NCI-H2081 (cell line): ENCODE results near the gene PUDP.
"Not testable (repeated sequence)": the region's sequence is repeated elsewhere in the genome, so short reads cannot be mapped to it uniquely, and the experiment has no call there.

ENCODE experiments used
- DNase-seq, 2 experiments: peaks; one replicate each; lab custom pipeline; 2025; lab: John Stamatoyannopoulos, UW

PUDP gene

DNA sequence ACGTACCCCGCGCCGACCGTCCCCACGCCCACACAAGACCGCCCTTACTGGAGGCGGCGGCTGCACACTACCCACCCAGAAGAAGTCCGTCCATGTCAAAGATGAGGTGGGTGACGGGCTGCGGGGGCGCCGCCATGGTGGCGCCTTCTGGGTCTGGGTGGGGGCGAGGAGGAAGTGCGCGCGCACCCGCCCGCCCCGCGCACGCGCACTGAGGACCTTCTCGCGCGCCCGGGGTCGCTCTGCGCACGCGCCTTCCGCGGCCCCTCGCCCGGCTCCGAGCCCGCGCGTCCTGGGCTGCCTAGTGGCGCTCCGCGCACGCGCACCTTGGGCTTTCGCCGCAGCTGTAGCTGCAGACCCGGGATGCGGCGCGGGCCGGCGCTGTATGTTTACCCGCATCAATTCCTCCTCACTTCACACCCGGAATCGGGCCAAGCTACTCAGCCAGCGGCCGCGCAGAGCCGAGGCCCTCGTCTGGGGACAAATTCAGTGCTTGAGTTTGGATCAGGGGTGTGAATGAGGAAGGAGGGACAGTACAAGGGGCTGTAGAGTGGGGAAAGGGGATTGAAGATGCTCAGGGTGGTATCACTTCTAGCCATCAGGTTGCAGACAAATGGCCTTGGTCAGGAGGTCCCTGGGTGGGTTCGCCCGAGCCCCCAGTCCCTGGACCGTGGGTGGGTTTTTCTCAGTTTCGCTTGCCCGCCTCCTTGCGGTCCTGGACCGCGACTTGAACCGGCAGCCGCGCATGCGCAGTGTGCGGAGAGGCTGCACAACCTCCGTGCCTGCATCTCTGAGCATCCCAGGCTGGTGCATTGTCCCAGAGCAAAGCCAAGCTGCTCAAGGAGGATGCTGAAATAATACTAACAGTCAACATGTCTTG is at the start of gene PUDP:
Gene PUDP, minus strand, starts transcription at position 176 of the 877 bp plus-strand sequence. Its CDS starts 40 bp downstream, at position 136.
- peak; percentile 89 for DNase-seq

DNA sequence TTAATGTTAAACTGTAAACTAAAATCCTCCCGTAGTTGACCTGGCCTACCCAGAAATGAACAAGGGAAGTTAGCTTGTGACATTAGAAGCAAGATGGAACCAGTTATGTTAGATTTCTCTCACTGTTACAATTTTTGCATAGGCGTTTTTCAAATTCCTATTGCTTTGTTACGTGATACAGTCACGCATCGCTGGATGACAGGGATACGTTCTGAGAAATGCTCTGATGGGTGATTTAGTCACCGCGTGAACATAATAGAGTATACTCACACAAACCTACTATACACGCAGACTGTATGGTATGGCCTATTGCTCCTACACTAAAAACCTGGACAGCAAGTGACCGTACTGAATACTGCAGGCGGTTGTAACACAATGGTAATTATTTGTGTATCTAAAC is 46.7 kb upstream of the PUDP start:
- no peak for DNase-seq

DNA sequence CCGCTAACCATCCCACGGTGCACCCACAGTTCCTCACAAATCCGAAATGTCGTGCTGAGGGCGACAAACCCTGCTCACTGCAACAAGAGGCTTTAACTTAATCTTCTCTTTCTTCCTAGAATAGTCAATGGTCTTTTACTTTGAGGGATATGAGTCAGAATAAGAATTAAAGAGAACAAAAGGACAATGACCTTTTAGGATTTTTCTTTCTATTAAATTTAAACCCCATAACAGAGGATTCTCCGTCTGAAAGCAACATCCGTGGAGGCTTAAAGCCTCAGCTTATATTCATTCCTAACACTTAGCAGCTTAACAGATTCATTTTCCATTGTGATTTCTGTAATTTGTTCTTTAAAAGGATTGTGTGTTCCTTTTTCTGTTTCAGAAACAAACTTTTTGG is 44.9 kb upstream of the PUDP start:
- no peak for DNase-seq

DNA sequence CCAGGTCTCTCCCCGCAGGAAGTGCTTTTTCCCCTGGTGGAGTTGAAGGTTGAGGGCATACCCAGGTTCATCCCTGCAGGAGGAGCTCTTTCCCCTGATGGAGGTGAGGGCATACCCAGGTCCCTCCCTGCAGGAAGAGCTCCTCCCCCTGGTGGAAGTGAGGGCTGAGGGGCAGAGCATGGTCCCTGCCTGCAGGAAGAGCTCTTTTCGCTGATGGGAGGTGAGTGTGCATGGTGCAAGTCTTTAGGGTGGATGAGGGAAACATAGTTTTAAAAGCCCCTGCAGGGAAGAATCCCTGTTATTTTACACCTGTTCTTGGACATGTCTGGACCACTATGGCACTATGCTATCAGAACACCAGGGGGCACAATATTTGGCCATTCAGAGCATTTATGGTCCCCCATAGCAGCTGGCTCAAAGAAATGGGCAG is 43.7 kb upstream of the PUDP start:
- no peak for DNase-seq

DNA sequence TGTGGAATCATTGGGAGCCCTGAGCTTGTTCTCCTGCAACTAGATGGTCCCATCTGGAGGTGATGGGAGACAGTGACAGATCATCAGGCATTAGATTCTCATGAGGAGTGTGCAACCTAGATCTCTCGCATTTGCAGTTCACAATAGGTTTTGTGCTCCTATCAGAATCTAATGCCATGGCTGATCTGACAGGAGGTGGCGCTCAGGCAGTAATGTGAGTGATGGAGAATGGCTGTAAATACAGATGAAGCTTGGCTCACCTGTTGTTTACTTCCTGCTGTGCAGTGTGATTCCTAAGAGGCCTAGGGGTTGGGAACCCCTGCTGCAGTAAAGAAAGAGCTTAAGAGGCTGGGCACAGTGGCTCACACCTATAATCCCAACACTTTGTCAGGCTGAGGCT is 42.2 kb upstream of the PUDP start:
- DNase-seq = peak in 1 of 2 experiments; percentile 45

DNA sequence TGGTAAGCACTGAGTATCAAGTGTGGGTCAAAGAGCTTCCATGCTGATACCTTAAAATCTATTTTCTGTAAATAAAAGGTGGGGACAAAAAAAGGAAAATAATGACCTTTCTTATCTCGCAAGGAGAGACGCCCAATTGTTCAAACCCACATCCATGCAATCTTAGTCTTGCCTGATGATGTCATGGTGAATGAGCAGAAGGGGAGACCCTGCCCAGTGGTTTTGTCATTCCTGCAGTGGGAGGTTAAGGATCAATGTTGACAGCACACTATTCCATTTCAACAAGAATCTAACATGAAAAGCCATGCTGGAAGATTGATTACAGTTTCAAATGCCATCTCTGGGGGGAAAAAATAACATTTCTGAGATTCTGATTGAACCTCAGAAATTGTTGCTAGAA is 40.7 kb upstream of the PUDP start:
- DNase-seq = no peak

DNA sequence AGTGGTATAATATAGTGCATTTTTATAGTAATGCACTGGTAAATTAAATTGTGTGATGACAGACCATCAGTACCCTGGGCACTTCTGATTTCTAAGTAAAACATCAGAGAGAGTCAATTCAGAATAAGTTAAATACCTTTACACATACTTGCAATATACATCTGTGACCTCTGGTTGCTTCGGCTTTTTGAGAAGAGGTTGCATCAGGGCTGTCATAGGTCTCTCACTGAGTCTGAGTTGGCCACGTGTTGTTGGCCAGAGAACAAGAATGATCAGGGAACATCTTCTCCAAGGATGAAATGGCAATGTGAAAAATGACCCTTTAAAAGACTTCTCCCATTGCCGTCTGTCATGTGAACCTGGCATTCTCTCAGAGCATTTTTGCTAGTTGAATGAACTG is 36.9 kb upstream of the PUDP start:
- no peak for DNase-seq

DNA sequence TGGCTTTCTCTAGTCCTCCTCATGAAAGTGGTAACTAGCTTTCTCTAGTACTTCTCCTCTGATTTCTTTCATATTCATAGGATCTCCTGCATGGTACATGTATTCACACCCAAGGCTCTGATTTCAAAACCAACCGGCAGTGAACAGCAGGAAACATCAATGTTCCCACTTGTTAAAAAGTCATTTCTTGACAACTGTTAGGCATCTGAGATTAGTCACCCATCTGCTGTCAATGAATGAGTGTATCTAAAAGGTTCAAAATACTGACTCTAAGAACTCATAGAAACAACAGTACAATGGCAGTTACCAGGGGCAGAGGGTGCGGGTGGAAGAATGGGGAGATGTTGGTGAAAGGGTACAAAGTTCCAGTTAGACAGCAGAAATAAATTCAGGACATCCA is 31.5 kb upstream of the PUDP start:
- DNase-seq = no peak

DNA sequence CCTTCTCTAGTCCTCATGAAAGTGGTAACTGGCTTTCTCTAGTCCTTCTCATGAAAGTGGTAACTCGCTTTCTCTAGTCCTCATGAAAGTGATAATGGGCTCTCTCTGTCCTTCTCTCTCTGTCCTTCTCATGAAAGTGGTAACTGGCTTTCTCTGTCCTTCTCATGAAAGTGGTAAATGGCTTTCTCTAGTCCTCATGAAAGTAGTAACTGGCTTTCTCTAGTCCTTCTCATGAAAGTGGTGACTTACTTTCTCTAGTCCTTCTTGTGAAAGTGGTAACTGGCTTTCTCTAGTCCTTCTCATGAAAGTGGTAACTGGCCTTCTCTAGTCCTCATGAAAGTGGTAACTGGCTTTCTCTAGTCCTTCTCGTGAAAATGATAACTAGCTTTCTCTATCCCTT is 30.9 kb upstream of the PUDP start:
- DNase-seq = not testable (repeated sequence)

DNA sequence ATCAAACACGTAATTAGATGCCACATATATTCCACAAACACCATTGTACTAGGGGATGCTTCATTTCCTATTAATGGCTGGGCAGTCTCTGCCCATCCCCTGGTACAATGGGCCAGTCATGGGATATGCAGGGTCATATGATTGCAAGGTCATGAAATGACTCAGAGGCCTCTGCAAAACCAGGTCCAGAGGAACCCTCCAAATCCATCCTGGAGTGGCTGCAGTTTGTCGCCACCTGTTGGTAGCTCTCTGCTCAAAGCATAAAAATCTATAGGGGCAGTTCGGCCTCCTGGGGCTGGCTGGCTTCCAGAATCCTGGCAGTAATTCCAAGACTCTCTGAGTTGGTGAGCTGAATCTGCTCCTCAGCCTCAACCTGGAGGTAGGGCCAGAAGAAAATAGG is 22.9 kb upstream of the PUDP start:
- no peak for DNase-seq

DNA sequence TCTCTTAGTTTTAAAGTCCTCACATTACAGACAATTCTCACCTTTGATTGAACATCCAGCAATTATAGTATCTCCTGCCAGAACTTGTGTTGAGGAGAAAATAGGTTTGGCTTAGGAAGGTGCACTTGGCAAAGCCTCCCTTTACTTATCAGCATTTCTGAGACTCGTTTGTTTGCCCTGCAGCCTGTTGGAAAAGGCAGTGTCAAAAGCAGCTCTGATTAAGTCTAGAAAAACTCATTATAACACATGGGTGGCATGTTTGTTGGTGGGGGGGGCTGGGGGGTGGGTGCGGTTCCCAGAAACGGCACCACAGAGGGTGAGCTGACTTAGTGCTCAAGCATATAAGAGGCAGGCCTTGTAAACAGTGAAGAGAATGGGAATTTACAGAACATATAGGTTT is 21.7 kb upstream of the PUDP start:
- no peak for DNase-seq

DNA sequence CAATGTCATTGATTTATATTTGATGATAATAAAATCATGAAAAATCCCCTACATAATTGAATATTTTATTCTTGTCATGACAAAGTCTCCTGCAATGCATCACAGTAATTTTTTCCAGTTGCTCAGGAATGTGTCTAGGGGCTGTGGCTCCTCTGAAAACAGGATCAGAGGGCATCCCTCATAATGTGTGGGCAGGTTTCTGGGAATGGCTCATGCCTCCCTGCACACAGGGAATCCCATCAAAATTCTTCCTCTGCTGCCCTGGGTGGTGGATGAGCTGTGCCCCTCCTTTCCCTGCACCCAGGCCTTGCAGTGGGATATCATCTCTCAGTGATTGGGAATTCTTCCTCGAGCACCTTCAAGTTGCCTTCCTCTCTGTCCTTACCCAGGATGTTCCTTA is 20.4 kb upstream of the PUDP start:
- DNase-seq = no peak

DNA sequence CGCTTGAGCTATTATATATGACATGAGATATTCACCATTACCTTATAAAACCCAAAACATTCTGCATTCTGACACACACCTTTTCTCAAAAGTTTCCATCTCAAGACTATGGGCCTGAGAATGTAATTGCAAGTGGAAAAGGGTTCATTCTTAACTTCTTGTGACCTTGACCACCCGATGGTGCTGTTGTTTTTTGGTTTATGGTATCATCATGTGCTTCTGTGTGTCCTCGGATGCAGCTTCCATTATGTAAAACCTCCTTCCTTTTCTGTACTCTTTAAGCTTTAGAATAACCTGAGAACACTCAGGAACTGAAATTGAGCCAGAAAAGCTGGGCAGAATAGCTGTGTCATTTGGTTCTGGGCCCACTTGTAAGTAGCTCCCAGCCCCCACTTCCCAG is 16.2 kb upstream of the PUDP start:
- DNase-seq = no peak

DNA sequence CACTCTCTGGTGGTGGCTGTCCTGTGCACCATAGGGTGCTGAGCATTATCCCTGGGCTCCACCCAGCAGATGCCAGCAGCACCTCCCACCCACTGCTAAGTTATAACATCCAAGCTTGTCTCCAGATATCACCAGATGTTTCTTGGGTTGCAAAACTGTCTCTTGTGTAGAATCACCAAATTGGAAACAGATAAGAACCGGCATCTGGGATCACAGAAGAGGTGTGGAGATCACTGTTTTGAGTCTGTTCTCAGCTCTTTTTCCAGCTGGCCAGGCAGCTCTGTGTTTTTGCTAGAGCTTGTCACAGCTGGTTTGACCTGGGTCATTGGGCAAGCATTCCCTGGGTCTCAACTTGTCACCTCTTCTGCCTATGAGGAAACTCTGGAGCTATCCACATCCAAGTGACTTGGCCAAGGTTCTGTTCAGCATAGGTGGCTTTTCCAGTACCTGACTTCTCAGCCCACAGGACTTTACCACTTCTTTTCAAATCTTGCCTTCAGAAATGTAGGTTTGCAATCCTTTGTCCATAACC is 15.3 kb upstream of the PUDP start:
- DNase-seq = no peak

DNA sequence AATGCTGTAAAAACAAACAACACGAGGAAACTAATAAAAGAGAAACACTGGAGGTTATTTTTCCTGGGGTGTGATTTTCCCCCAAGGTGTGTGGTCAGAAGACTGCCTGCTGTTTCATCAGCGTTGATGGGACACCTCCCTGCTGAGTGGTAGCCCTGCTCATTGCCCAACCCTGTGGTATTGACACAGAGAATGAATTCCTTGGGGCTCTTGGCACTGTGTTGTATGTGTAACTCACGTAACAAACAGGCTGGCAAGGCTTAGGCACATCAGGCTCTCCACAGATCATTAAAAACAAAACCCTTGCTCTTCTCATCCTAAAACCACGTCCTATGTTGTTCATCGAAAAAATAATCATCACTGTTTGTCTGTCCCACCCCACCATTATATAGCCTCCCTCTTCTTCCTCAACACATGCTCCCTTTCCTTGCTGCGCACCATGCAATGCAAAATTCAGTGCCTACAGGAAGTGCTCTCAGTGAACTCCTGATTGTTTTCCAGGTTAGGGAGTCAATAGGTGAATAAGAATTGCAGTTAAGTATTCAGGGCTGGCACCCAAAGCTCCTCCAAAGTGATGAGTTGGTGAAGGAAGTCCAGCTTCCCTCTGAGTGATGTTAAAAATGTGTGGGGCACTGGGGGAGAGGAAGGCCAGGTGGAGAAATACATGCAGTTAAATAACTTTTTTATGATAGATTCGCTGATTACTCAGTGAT is 11.4 kb upstream of the PUDP start:
- DNase-seq = peak; percentile 28 to 48

DNA sequence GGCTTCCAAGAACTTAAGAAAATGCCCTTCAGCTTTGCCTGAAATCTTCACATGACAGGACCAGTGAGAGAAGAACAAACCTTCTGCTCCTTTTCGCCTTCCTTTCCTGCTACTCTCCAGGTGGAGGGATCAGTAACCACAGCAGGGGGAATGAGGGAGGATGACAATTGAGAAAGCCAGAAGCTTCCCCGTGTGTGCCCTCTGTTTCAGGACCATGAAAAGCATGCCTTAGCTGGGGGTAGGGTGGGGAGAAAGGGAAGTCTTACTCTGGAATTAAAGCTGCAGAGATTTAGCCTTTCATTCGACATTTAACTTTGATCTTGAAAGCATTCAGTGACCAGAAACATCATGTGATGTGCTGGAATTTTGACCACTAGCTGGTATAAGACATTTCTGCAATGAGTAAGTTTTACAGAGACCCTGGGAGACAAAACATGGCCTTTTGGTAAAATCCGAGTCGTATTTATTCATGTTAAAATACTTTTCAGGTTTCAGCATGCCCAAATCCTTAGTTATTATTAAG is 10.6 kb upstream of the PUDP start:
- DNase-seq = no peak

DNA sequence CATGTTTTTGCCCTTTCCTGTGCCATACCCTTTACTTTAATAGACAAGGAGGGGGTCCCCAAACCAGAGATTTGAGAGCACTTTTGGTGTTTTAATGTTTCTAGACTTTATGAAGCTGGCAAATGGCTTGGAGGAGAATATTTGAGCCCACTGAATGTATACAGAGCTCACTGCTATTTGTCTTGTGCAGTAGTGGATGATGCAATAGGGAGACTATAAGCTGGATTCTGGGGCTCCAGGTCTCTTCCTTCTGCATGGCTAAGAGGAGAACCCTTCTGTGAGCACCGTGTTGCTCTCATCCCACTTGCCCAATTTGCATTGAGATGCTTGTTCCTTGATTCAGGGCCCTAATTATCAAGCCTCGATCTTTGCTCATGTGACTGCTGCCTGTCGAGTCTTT is 8.9 kb upstream of the PUDP start:
- DNase-seq = no peak

DNA sequence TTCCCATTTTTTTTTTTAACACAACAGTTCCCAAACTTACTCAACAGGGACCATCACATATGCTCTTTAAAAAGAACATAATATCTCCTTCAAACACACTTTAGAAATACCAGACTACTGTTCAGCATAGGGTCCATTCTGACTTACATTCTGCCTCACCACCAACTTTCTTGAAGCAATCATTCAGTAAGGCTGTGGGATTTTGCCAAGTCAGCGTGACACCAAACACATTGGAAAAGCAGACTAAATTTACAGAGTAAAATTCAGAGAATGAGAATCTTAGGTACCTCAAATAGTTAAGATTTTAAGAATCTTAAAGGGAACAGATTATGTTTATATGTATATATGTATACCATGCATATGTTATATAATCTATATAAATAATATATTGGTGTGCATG is 7.2 kb upstream of the PUDP start:
- no peak for DNase-seq

DNA sequence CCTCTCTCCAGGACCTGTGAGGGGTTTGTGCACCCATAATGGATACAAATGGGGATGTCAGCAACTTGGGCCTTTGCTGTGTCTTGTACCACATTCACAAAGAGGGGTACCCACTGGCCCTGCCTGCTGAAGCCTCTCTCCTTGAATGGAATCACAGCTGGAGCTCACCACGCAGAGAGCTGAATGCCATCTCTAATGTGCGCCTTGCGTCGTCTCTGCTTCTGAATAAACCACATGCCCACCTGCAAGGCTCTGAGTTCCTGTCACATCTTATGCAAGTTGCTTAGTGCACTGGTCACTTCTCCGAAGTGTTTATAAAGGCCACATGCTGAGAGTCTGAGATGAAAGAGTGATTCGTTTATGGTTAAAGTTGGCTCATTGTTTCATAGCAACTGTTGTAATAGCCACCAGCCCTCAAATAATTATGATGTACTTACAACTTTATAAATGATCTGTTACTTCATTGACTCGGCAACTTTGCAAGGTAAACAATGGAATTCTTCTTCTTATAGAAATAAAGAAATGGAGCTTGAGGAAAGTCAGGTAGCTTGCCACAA is 6.2 kb upstream of the PUDP start:
- DNase-seq = no peak

DNA sequence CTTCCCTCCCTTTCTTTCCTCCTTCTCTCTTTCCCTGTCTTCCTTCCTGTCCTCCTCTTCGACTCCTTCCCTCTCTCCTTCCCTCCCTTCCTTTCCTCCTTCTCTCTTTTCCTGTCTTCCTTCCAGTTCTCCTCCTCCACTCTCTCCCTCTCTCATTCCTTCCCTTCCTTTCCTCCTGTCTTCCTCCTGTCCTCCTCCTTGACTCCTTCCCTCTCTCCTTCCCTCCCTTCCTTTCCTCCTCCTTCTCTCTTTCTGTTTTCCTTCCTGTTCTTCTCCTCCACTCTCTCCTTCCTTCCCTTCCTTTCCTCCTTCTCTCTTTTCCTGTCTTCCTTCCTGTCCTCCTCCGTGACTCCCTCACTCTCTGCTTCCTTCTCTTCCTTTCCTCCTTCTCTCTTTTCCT is 5.3 kb upstream of the PUDP start:
- no peak for DNase-seq

DNA sequence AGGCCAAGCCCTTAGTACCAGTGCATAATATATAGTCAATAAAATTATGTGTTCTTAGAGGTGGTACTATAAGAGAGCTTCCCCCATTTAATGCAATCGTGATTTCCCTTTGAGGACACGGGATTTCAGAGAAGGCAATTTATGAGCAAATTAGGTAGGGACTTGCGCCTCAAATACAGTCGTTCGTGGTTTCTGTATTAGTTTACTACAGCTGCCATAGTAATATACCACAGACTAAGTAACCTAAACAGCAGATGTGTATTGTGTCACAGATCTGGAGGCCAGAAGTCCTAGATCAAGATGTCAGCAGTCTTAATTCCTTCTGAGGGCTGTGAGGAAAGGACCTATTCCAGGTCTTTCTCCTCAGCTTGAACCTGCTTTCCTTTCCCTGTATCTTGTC is 1.5 kb upstream of the PUDP start:
- no peak for DNase-seq

DNA sequence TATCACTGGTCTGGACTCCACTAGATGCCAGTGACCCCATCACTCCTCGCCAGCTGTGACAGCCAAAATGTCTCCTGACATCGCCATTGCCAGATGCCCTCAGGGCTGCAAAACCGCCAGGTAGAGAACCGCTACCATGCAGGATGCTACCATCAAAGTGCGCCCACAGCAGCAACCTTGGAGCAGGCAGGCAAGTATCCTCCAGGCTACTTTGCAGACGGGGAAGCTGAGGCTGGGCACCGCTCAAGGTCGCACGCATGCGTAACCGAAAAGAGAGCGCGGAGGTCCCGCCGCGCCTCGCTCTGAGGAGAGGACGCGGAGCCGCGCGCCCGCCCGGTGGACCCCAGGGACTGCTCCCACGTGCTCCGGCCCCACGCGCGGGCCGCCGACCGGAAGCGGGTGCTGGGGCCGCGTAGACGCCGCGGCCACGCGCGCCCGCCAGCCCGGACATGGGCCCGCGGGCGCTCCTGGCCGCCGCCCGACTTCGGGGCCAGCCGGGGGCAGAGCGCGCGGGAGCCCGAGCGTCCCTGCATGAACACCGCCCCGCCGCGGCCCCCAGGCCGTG is 458 bp downstream of the PUDP start, which contains the start of gene STS:
Gene STS, plus strand, starts transcription at position 300 of the 565 bp plus-strand sequence. CDS start 105,488 bp downstream, outside the sequence.
- DNase-seq = peak; percentile 30 to 72
